ENCODE data around the gene ACE. TPM values are rescaled to one million over a fixed set of nuclear protein-coding genes. Genes with fewer than 3 reads are reported as not detected.

Gene ACE
- total and polyA plus RNA-seq, 2 experiments from 2014 or later: 0.82 to 9.1 TPM

GRCh38 chr17:63444457-63444856 lies 32.4 kb upstream of the ACE start (continued):
- TF ChIP-seq ETS1 (IDR thresholded peaks at IDR 0.05) (no peak), ZNF114 (CRISPR knock-in tag; IDR thresholded peaks at IDR 0.05) (no peak), POLR2AphosphoS5 (IDR thresholded peaks at IDR 0.05; ENCODE audit: low read depth) (no peak), CREB1 (CRISPR knock-in tag; IDR thresholded peaks at IDR 0.05; ENCODE audit: low read depth) (no peak), NANOG (IDR thresholded peaks at IDR 0.05; ENCODE audit: borderline replicate concordance) (no peak), EZH2phosphoT487 (IDR thresholded peaks at IDR 0.05; ENCODE audit: unreplicated experiment) (no peak)
- TF ChIP-seq, protein P1, sequence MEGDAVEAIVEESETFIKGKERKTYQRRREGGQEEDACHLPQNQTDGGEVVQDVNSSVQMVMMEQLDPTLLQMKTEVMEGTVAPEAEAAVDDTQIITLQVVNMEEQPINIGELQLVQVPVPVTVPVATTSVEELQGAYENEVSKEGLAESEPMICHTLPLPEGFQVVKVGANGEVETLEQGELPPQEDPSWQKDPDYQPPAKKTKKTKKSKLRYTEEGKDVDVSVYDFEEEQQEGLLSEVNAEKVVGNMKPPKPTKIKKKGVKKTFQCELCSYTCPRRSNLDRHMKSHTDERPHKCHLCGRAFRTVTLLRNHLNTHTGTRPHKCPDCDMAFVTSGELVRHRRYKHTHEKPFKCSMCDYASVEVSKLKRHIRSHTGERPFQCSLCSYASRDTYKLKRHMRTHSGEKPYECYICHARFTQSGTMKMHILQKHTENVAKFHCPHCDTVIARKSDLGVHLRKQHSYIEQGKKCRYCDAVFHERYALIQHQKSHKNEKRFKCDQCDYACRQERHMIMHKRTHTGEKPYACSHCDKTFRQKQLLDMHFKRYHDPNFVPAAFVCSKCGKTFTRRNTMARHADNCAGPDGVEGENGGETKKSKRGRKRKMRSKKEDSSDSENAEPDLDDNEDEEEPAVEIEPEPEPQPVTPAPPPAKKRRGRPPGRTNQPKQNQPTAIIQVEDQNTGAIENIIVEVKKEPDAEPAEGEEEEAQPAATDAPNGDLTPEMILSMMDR (conservative IDR thresholded peaks at IDR 0.05; ENCODE audit: low read depth in 2 of 2): no peak

DNA sequence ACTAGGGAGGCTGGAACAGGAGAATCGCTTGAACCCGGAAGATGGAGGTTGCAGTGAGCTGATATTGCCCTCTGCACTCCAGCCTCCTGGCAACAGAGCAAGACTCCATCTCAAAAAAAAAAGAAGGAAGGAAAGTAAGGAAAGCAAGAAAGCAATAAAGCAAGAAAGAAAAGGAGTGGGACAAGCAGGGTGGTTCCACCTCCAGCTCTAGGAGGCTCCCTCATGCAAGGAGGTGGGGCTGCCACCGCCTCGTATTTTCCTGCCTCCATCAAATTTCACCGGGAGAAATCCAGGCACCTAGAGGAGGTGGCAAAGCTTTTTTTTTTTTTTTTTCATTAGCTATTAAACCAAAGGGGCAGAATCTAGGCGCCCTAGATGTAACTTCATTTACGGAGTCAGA lies 31.8 kb upstream of the ACE start:
- Histone ChIP-seq H3K36me3 (ENCODE audit: insufficient read depth) (no peaks in the 10 kb centered on the region), H3K4me3 (peak overlapping the region; percentile 71), H3K4me2 (peak overlapping the region; percentile 86), H3F3A (replicated peaks; ENCODE audit: low read depth) (0 out of 2 replicates have a peak, but pooled peaks cover 4% of the 10 kb centered on the region), H2AFZ (no peak overlapping the region), H4K20me1 (replicated peaks; ENCODE audit: insufficient read depth) (no peaks in the 10 kb centered on the region), H3K27ac (ENCODE audit: low read depth) (no peak overlapping the region), H3K79me2 (replicated peaks; ENCODE audit: insufficient read depth) (peaks cover 12% of the 10 kb centered on the region), H3K4me1 (ENCODE audit: insufficient read depth) (peaks cover 23% of the 10 kb centered on the region), H3K9me2 (ENCODE audit: insufficient read depth) (no peaks in the 10 kb centered on the region), H3K27me3 (ENCODE audit: insufficient read depth) (peaks cover 6% of the 10 kb centered on the region)
- Mint-ChIP-seq H3K9me3 (no peaks in the 10 kb centered on the region), H3K4me1 (peaks cover 42% of the 10 kb centered on the region), H3K4me3 (peak overlapping the region; percentile 64), H3K27ac (no peak overlapping the region), H3K36me3 (ENCODE audit: low read depth) (no peaks in the 10 kb centered on the region), H3K27me3 (ENCODE audit: insufficient read depth, low read depth, poor library complexity) (peaks cover 18% of the 10 kb centered on the region)
- ATAC-seq (no peak), DNase-seq (ENCODE audit: low spot score) (no peak)
- TF ChIP-seq JUNB (IDR thresholded peaks at IDR 0.05; ENCODE audit: unreplicated experiment) (no peak), ZNF331 (CRISPR knock-in tag; IDR thresholded peaks at IDR 0.05; ENCODE audit: low read depth) (no peak), STAT1 (IDR thresholded peaks at IDR 0.05; ENCODE audit: unreplicated experiment) (no peak), ETS1 (IDR thresholded peaks at IDR 0.05) (no peak), POLR2AphosphoS5 (IDR thresholded peaks at IDR 0.05; ENCODE audit: low read depth) (no peak), NANOG (IDR thresholded peaks at IDR 0.05; ENCODE audit: borderline replicate concordance) (no peak), EZH2 (IDR thresholded peaks at IDR 0.05; ENCODE audit: low read depth, unreplicated experiment) (no peak)
- TF ChIP-seq, protein P2, sequence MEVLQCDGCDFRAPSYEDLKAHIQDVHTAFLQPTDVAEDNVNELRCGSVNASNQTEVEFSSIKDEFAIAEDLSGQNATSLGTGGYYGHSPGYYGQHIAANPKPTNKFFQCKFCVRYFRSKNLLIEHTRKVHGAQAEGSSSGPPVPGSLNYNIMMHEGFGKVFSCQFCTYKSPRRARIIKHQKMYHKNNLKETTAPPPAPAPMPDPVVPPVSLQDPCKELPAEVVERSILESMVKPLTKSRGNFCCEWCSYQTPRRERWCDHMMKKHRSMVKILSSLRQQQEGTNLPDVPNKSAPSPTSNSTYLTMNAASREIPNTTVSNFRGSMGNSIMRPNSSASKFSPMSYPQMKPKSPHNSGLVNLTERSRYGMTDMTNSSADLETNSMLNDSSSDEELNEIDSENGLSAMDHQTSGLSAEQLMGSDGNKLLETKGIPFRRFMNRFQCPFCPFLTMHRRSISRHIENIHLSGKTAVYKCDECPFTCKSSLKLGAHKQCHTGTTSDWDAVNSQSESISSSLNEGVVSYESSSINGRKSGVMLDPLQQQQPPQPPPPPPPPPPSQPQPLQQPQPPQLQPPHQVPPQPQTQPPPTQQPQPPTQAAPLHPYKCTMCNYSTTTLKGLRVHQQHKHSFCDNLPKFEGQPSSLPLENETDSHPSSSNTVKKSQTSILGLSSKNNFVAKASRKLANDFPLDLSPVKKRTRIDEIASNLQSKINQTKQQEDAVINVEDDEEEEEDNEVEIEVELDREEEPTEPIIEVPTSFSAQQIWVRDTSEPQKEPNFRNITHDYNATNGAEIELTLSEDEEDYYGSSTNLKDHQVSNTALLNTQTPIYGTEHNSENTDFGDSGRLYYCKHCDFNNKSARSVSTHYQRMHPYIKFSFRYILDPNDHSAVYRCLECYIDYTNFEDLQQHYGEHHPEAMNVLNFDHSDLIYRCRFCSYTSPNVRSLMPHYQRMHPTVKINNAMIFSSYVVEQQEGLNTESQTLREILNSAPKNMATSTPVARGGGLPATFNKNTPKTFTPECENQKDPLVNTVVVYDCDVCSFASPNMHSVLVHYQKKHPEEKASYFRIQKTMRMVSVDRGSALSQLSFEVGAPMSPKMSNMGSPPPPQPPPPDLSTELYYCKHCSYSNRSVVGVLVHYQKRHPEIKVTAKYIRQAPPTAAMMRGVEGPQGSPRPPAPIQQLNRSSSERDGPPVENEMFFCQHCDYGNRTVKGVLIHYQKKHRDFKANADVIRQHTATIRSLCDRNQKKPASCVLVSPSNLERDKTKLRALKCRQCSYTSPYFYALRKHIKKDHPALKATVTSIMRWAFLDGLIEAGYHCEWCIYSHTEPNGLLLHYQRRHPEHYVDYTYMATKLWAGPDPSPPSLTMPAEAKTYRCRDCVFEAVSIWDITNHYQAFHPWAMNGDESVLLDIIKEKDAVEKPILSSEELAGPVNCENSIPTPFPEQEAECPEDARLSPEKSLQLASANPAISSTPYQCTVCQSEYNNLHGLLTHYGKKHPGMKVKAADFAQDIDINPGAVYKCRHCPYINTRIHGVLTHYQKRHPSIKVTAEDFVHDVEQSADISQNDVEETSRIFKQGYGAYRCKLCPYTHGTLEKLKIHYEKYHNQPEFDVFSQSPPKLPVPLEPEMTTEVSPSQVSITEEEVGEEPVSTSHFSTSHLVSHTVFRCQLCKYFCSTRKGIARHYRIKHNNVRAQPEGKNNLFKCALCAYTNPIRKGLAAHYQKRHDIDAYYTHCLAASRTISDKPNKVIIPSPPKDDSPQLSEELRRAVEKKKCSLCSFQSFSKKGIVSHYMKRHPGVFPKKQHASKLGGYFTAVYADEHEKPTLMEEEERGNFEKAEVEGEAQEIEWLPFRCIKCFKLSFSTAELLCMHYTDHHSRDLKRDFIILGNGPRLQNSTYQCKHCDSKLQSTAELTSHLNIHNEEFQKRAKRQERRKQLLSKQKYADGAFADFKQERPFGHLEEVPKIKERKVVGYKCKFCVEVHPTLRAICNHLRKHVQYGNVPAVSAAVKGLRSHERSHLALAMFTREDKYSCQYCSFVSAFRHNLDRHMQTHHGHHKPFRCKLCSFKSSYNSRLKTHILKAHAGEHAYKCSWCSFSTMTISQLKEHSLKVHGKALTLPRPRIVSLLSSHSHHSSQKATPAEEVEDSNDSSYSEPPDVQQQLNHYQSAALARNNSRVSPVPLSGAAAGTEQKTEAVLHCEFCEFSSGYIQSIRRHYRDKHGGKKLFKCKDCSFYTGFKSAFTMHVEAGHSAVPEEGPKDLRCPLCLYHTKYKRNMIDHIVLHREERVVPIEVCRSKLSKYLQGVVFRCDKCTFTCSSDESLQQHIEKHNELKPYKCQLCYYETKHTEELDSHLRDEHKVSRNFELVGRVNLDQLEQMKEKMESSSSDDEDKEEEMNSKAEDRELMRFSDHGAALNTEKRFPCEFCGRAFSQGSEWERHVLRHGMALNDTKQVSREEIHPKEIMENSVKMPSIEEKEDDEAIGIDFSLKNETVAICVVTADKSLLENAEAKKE (CRISPR knock-in tag; IDR thresholded peaks at IDR 0.05): no peak
- TF ChIP-seq, protein P1 (conservative IDR thresholded peaks at IDR 0.05; ENCODE audit: low read depth in 2 of 2): no peak
